ENCODE results near the gene FAM193B.

GRCh38 chr5:177528631-177529030 is 25.7 kb downstream of the FAM193B start:
- no peak for TF ChIP-seq CTCF (IDR thresholded peaks at IDR 0.05; ENCODE audit: insufficient read depth, low read length, poor library complexity, severe bottlenecking)
- no peak for TF ChIP-seq EZH2phosphoT487 (conservative IDR thresholded peaks at IDR 0.05; ENCODE audit: low read length)
